OCI-LY1 (cell line): ENCODE measurements around the gene UGT2B17.
"Not testable (repeated sequence)": the region's sequence is repeated elsewhere in the genome, so short reads cannot be mapped to it uniquely, and the experiment has no call there.

ENCODE experiments used
- H2AFZ ChIP-seq: fragments of 200-600 bp; sonication (generic), shearing (Covaris generic); 2 replicates; pipeline ENCODE4 v1.6.0; 2014; ENCODE audit warnings: antibody characterized with exemption, mild to moderate bottlenecking, low read length
- H3F3A ChIP-seq: fragments of 200-600 bp; sonication (generic), shearing (Covaris generic); 2 replicates; pipeline ENCODE4 v1.6.0; 2014; ENCODE audit warnings: mild to moderate bottlenecking, antibody characterized with exemption, low read length, moderate library complexity; ENCODE audit not compliant: insufficient read depth
- H3K27ac ChIP-seq: fragments of 200-600 bp; sonication (generic); 2 replicates; pipeline ENCODE4 v1.5.1; 2014; ENCODE audit warnings: low read length, mixed run types, mild to moderate bottlenecking, low read depth; ENCODE audit not compliant: poor library complexity, severe bottlenecking
- H3K27me3 ChIP-seq: fragments of 200-600 bp; sonication (generic); 2 replicates; pipeline ENCODE4 v1.6.0; 2014; ENCODE audit warnings: antibody characterized with exemption, mild to moderate bottlenecking, low read length, moderate library complexity; ENCODE audit not compliant: insufficient read depth
- H3K36me3 ChIP-seq: fragments of 200-600 bp; sonication (generic); 2 replicates; pipeline ENCODE4 v1.6.1; 2014; ENCODE audit warnings: mild to moderate bottlenecking, antibody characterized with exemption, low read length, moderate library complexity, mixed read lengths; ENCODE audit not compliant: insufficient read depth
- H3K4me1 ChIP-seq: fragments of 200-600 bp; sonication (generic); 2 replicates; pipeline ENCODE4 v1.5.1; 2014; ENCODE audit warnings: mild to moderate bottlenecking, low read length, moderate library complexity; ENCODE audit not compliant: insufficient read depth, severe bottlenecking
- H3K4me2 ChIP-seq: fragments of 200-600 bp; sonication (generic), shearing (Covaris generic); 2 replicates; pipeline ENCODE4 v1.6.1; 2014; ENCODE audit warnings: low read length
- H3K4me3 ChIP-seq: fragments of 200-600 bp; sonication (generic); 2 replicates; pipeline ENCODE4 v1.5.1; 2014; ENCODE audit warnings: low read length, low read depth, mild to moderate bottlenecking, mixed read lengths; ENCODE audit not compliant: poor library complexity, severe bottlenecking
- H3K79me2 ChIP-seq: fragments of 200-600 bp; shearing (Covaris generic); 2 replicates; pipeline ENCODE4 v1.6.1; 2016; ENCODE audit warnings: mixed run types, low read length, mixed read lengths; ENCODE audit not compliant: insufficient read depth
- H3K9ac ChIP-seq: fragments of 200-600 bp; sonication (generic), shearing (Covaris generic); 2 replicates; pipeline ENCODE4 v1.6.1; 2014; ENCODE audit warnings: mild to moderate bottlenecking, low read length, mixed read lengths
- H3K9me2 ChIP-seq: fragments of 200-600 bp; sonication (generic), shearing (Covaris generic); 2 replicates; pipeline ENCODE4 v1.6.1; 2014; ENCODE audit warnings: low read depth, mild to moderate bottlenecking, low read length, mixed read lengths
- H3K9me3 ChIP-seq: fragments of 200-600 bp; shearing (Covaris generic); 2 replicates; pipeline ENCODE4 v1.6.1; 2014; ENCODE audit warnings: low read length, mixed read lengths
- H4K20me1 ChIP-seq: fragments of 200-600 bp; sonication (generic), shearing (Covaris generic); 2 replicates; pipeline ENCODE4 v1.6.0; 2016; ENCODE audit warnings: mild to moderate bottlenecking, low read length; ENCODE audit not compliant: insufficient read depth
- CTCF ChIP-seq: fragments of 200-600 bp; sonication (generic), shearing (Covaris generic); IDR thresholded peaks from 2 replicates; pipeline ENCODE4 v1.5.1; 2017; ENCODE audit warnings: mild to moderate bottlenecking, antibody characterized with exemption, low read length, moderate library complexity, mixed read lengths
- EZH2 ChIP-seq: fragments of 200-600 bp; sonication (generic), shearing (Covaris generic); IDR thresholded peaks from 2 replicates; pipeline ENCODE4 v1.8.0; 2017; ENCODE audit warnings: borderline replicate concordance, mixed run types, mild to moderate bottlenecking, antibody characterized with exemption, low read length, moderate library complexity, mixed read lengths

UGT2B17 gene

DNA sequence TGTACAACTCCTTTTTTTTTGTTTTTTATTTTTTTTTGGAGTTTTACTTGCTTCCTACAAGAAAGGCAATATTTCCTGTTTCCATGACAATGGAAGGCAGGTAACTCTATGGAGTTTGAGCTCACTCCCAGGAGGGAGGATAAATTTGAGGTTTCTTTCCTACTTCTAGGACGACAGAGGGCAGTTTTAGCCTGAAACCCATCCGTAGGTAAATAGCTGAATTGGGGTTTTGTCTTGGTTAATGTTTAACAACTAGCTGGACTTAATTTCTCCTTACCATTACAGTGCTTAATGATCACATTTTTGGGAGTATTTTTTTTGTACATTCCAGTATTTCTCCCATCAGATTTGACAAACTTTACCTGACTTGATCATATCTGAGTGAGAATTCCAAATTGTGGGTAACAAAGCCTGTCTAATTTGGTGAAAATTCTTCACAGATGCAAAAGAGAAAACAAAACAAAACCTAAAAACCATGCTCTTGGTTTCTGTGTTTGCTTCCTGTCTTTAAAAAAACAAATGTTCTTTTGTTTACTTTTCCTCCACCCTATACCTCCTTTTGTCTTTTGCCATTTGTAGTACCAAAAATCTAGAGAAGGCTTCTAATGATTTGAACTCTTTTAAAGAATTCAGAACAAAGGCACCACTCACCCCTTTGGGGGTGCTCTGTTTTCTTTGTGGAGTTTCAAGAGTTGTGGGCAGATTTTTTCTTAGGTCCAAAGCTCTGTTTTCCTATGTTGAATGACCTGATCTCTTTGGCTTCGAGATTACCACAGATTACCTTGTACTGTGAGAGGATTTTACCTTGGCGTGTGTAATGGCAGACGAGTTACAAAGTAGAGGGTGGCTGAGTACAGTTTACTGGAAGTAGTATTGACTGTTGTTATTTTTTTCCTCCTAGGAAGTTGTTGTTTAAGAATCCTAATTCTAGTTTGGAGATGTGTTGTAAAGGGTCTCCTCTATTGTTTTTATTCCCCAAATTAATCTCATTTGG is 23.0 kb downstream of the UGT2B17 start:
- H3K4me1 ChIP-seq, H4K20me1 ChIP-seq, H3F3A ChIP-seq, H3K79me2 ChIP-seq, H3K9me3 ChIP-seq, H3K27me3 ChIP-seq, H3K4me2 ChIP-seq, H3K4me3 ChIP-seq, H3K9me2 ChIP-seq, H3K27ac ChIP-seq, H3K36me3 ChIP-seq, H3K9ac ChIP-seq, H2AFZ ChIP-seq: not testable (repeated sequence)

- H3K9me2 ChIP-seq, H3K4me3 ChIP-seq, H3K27me3 ChIP-seq, H3K9ac ChIP-seq, H3F3A ChIP-seq, H2AFZ ChIP-seq, H3K36me3 ChIP-seq, H3K27ac ChIP-seq, H3K9me3 ChIP-seq, H3K4me1 ChIP-seq, H3K4me2 ChIP-seq, H4K20me1 ChIP-seq, H3K79me2 ChIP-seq: not testable (repeated sequence)
Observed at GRCh38 chr4:68542742-68543141, 33.4 kb downstream of the UGT2B17 start.

DNA sequence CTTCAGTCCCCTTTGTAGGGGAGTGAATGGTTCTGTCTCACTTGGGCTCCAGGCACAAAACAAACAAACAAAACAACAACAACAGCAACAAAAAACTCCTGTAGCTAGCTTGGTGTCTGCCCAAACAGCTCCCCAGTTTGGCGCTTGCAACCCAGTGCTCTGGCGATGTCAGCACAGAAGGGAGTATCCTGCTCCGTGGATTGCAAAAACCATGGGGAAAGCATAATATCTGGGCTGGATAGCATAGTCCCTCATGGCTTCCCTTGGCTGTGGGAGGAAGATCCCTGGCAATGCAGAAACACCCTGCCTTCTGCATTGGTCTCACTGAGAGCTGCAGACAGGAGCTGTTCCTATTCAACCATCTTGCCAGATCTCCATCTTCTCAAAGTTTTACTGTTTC is 39.7 kb downstream of the UGT2B17 start:
- Histone ChIP-seq H3K79me2 (no peaks in the 10 kb centered on the region), H3K9me2 (no peaks in the 10 kb centered on the region), H3K27ac (no peak overlapping the region), H3K4me1 (no peaks in the 10 kb centered on the region), H3K9me3 (no peaks in the 10 kb centered on the region), H3K4me2 (no peak overlapping the region), H3K9ac (no peak overlapping the region), H3K36me3 (no peaks in the 10 kb centered on the region), H3K27me3 (no peaks in the 10 kb centered on the region), H3F3A (no peaks in the 10 kb centered on the region), H2AFZ (no peak overlapping the region), H4K20me1 (no peaks in the 10 kb centered on the region), H3K4me3 (no peak overlapping the region)
- TF ChIP-seq CTCF: no peak
- TF ChIP-seq EZH2: no peak

- Histone ChIP-seq H3K4me1 (no peaks in the 10 kb centered on the region), H4K20me1 (no peaks in the 10 kb centered on the region), H3K27ac (no peak overlapping the region), H3K9me2 (no peaks in the 10 kb centered on the region), H3K9me3 (no peaks in the 10 kb centered on the region), H3K4me3 (no peak overlapping the region), H2AFZ (no peak overlapping the region), H3K36me3 (no peaks in the 10 kb centered on the region), H3K4me2 (no peak overlapping the region), H3F3A (no peaks in the 10 kb centered on the region), H3K9ac (no peak overlapping the region), H3K27me3 (no peaks in the 10 kb centered on the region), H3K79me2 (no peaks in the 10 kb centered on the region)
- no peak for TF ChIP-seq EZH2
- TF ChIP-seq CTCF: no peak
Observed at GRCh38 chr4:68535974-68536373, 40.1 kb downstream of the UGT2B17 start.

GRCh38 chr4:68522232-68522631 is 53.9 kb downstream of the UGT2B17 start:
- H3K27me3 ChIP-seq, H3K4me1 ChIP-seq, H3K9me3 ChIP-seq, H3K79me2 ChIP-seq, H3F3A ChIP-seq, H3K9ac ChIP-seq, H4K20me1 ChIP-seq, H3K4me3 ChIP-seq, H3K4me2 ChIP-seq, H3K9me2 ChIP-seq, H2AFZ ChIP-seq, H3K27ac ChIP-seq, H3K36me3 ChIP-seq: not testable (repeated sequence)
